Stimulated activated naive CD4-positive, alpha-beta T cell treated with Interleukin-2 at 50 U/mL for 16 hours (primary cell): ENCODE data around the gene SULT2B1.
"Not testable (repeated sequence)": the region's sequence is repeated elsewhere in the genome, so short reads cannot be mapped to it uniquely, and the experiment has no call there.

Source experiments
- DNase-seq: peaks from one replicate; lab custom pipeline; 2025; lab: John Stamatoyannopoulos, UW

The SULT2B1 gene

GRCh38 chr19:48558018-48558684, 6.2 kb downstream of the SULT2B1 start:
- no peak for DNase-seq

DNA sequence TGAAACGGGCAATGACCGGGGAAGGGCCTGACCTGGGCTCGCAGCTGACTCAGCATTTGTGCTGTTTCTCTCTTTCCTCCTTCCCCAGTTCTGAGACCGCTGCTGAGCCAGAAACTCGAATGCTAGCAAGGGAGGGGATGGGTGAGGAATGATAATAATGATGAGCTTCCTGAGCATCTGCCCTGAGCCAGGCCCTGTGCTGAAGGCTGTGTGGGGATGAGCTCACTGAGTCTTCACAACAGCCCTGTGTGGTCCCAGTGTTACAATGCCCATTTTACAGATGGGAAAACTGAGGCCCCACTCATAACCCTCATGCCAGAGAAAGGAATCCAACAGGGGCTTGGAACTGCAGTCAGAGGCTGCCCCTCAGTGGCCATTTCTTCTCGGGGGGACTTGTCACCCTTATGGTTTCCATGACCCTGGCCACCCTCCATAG, 8.1 kb downstream of the SULT2B1 start:
- no peak for DNase-seq

DNA sequence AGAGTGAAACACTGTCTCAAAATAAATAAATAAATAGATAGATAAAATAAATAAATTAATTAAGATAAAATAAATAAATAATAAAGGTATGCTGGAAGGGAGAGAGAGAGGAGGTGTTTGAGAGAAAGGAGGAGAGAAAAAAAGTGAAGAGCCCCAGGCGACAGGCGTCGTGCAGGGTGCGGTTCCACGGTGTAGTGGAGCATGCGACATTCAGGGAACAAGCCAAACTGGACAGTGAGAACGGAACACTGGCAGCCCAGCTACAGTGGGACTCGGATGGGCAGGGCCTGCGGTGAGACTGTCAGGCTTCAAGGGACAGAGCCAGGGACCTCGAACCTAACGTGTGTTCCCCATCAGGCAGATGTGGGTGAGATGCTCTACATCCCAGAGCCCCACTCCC, 9.4 kb downstream of the SULT2B1 start:
- DNase-seq, result no peak

GRCh38 chr19:48565090-48565489, 13.1 kb downstream of the SULT2B1 start:
- DNase-seq, result no peak

GRCh38 chr19:48568345-48568886, 16.4 kb downstream of the SULT2B1 start:
- no peak for DNase-seq

DNA sequence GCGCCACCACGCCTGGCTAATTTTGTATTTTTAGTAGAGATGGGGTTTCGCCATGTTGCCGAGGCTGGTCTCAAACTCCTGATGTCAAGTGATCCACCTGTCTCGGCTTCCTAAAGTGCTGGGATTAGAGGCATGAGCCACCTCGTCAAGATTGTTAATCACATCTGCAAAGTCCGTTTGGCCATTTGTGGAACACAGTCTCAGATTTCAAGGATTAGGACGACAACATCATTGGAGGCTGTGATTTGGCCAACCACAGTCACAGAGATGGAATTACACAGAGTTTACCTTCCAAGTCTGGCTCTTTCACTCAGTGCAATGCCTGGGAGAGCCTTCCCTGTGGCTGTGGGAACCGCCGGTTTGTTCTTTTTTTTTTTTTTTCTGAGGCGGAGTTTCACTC, 17.8 kb downstream of the SULT2B1 start:
- DNase-seq, result no peak

DNA sequence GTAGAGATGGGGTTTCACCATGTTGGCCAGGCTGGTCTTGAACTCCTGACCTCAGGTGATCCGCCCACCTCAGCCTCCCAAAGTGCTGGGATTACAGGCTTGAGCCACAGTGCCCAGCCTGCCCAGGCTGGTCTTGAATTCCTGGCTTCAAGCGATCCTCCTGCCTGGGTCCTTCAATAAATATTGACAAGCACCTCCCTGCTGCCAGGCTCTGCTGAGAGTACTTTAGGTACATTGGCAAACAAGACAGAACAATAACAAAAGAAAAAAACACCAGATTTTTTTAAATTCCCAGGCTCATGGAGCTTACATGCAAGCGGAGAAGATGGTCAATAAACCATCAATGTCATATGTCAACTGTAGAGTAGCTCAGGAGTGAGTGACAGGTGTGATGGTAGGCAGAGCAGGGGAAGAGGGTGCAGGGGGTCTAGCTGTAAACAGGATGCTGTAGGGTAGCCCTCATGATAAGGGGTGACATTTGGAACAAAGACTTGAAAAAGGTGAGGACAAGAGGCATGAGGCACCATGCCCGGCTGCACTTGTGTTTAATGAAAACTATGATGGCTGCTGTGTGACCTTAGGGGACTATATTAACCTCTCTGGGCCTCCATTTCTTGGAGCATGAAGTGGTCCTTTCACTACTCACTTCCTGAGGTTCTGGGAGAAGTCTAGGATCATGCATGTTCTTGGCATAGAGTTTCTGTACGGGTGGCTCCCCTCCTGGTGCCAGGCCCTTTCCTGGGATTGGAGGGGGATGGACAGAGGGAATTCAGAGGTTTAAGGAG, 19.6 kb downstream of the SULT2B1 start:
- DNase-seq, result no peak

- no peak for DNase-seq
Observed at GRCh38 chr19:48573163-48573505, 21.2 kb downstream of the SULT2B1 start.

DNA sequence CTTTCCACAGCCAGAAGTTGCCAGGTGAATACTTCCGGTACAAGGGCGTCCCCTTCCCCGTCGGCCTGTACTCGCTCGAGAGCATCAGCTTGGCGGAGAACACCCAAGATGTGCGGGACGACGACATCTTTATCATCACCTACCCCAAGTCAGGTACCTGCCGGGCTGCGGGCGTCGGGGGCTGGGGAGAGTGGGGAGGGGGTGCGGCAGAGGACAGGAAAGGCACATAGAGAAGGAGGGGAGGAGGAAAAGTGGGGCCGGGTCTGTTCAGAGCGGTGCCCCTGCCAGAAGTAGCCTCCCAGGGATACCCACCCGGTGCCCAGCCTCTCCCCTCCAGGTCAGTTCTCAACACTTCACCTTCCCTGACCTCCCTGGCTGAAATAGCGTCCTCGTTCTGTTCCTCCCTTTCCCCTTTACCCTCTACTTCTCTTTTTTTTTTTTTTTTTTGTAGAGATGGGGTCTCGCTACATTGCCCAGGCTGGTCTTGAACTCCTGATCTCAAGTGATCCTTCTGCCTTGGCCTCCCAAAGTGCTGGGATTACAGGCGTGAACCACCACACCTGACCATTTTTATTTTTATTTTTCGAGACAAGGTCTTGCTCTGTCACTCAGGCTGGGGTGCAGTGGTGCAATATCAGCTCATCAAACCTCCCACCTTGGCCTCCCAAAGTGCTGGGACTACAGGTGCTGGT, 24.1 kb downstream of the SULT2B1 start:
- DNase-seq, result no peak

DNA sequence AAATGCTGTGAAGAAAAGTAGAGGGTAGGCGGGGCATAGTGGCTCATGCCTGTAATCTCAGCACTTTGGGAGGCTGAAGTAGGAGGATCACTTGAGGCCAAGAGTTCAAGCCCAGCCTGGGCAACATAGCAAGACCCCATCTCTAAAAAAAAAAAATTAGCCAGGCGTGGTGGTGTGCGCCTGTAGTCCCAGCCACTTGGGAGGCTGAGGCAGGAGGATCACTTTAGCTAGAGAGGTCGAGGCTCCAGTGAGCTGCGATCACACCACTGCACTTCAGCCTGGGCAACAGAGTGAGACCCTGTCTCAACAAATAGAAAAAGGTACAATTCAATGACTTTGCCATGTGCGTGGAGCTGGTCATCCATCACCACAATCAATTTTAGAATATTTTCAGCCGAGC, 25.9 kb downstream of the SULT2B1 start:
- DNase-seq, result not testable (repeated sequence)

- no peak for DNase-seq
Observed at GRCh38 chr19:48578891-48579290, 26.9 kb downstream of the SULT2B1 start.

DNA sequence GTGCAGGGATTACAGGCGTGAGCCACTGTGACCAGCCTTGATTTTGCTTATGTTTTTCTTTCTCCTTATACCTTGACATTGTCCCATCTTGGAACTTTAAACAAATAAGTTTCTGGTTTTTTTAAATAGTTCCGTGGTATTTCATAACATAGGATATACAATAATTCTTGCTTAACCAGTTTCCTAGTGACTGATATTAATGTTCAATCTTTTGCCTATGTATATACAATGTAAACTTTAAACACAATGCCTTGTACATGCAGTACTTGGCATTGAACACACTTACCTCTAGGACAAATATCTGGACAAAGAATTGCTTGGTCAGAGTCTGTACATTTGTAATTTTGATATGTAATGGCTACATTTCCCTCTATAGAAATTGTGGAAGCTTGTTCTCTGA, 30.2 kb downstream of the SULT2B1 start:
- no peak for DNase-seq

- DNase-seq, result no peak
Observed at GRCh38 chr19:48587387-48587786, 35.4 kb downstream of the SULT2B1 start.

GRCh38 chr19:48588670-48589401, 36.9 kb downstream of the SULT2B1 start:
- DNase-seq, result peak; percentile 82

DNA sequence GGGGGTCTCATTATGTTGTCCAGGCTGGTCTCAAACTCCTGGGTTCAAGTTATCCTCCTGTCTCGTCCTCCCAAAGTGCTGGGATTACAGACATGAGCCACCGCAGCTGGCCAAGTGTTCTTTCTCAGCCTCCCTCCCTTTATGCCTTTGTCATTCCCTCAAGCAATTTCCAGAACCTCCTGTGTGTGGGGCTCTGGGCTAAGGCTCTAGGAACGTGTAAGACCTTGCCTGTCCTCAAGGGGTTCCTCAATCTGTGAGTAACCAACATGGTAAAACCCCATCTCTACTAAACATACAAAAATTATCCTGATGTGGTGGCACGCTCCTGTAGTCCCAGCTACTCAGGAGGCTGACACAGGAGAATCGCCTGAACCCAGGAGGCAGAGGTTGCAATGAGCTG, 39.0 kb downstream of the SULT2B1 start:
- no peak for DNase-seq

GRCh38 chr19:48595171-48595570, 43.2 kb downstream of the SULT2B1 start:
- DNase-seq, result no peak

DNA sequence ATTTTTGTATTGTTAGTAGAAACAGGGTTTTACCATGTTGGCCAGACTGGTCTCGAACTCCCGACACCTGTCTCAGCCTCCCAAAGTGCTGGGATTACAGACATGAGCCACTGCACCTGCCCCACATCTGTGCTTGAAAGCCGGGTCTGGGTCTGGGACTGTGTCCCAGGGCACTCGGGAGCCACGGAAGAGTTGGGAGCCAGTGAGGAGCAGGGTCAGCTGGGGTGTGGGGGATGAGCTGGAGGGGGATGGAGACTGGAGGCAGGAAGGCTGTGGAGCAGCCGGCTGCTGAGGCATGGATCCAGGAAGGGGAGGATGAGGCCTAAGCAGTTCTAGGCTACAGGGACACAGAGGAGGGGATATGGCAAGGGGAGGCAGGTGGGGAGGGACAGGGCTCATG, 43.9 kb downstream of the SULT2B1 start:
- no peak for DNase-seq

DNA sequence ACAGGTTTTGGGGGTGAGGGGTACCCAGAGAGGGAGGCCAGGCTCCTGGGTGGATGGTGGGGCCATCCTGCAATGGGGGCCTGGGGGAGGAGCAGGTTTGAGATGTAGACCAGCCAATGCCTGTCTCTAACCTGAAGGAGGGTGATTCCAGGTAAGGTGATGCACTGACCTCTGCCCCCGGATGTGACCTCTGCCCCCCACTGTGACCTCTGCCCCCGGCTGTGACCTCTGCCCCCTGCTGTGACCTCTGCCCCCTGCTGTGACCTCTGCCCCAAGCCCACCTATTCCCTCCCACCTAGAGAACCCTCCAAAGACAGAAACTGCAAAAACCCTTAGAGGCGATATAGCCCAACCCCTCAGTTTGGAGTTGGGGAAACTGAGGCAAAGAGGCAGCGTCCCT, 44.3 kb downstream of the SULT2B1 start:
- DNase-seq, result no peak

DNA sequence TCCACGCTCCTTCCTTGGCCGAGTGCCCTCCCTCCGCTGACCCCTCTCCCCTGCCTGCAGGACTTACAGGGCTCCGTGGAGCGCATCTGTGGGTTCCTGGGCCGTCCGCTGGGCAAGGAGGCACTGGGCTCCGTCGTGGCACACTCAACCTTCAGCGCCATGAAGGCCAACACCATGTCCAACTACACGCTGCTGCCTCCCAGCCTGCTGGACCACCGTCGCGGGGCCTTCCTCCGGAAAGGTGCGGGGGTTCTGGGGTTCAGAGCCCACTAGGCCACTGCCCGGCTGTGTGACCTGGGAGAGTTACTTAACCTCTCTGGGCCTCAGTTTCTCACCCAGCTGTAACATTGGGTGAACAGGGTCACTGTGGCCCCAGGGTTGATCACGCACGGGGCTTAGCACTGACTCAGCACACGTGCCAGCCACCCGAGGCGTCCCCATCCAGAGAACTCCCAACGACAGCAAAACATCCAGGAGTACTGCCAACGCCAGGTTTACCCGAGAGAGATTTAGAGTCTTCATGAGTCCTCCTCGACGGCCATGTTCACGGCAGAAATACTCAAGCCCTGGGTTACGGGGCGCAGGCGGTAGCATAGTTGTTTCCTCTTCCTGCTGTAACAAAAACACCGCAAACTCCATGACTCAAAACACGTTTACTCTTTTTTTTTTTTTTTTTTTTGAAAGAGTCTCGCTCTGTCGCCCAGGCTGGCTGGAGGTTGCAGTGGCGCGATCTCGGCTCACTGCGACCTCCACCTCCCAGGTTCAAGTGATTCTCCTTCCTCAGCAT, 44.9 kb downstream of the SULT2B1 start:
- peak; percentile 54 for DNase-seq

DNA sequence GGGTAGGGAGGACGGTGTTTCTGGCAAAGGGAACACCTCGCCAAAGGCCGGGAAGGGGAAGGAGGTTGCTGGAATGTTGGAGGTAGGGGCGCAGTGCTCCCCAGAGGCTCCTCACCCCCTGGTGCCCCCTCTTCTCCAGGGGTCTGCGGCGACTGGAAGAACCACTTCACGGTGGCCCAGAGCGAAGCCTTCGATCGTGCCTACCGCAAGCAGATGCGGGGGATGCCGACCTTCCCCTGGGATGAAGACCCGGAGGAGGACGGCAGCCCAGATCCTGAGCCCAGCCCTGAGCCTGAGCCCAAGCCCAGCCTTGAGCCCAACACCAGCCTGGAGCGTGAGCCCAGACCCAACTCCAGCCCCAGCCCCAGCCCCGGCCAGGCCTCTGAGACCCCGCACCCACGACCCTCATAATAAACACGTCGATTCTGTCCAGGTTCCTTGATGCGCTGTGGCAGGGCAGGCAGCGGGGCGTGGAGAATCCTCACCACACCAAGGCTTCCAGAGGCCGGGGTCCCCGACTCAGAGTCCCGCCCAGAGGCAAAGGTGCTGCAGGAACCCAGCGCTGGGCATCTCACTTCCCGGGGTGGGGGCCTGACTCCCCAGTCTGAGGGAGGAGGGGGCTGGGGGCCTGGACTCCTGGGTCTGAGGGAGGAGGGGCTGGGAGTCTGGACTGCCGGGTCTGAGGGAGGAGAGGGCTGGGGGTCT, 47.2 kb downstream of the SULT2B1 start:
- no peak for DNase-seq
